Purkinje cell (primary cell): ENCODE data around the gene ZNHIT6. TPM values are rescaled to one million over a fixed set of nuclear protein-coding genes. Genes with fewer than 3 reads are reported as not detected.

ENCODE experiments used
- polyA plus RNA-seq: library from polyadenylated mRNA; unstranded; fragments of >200 nt; fragmentation: Nextera tagmentation; gene quantifications from 2 replicates; pipeline ENCODE4 v1.2.1, GENCODE V29; 2014

The ZNHIT6 gene
- polyA plus RNA-seq, result 25.3 and 27.0 TPM in 2 replicates

GRCh38 chr1:85707990-85708828 is at the start of gene ZNHIT6:
Gene ZNHIT6 (minus strand): TSS chr1:85708433. CDS start chr1:85708284, 149 bp downstream.

Other genes with a start within 250 kb of the ZNHIT6 start
- 48.8 and 53.8 TPM in 2 replicates for gene DDAH1, start 243.3 kb downstream of the ZNHIT6 start, polyA plus RNA-seq
- 0.20 TPM in 1 of 2 replicates, not detected in the other for gene CCN1, start 127.7 kb downstream of the ZNHIT6 start, polyA plus RNA-seq